Superior temporal gyrus (tissue), 1 donor: ENCODE measurements around the gene CYP4V2.

ENCODE experiments used
- DNase-seq: peaks from one replicate; pipeline ENCODE4 v3.0.0-alpha.2; 2016; ENCODE audit errors: extremely low spot score

The CYP4V2 gene

DNA sequence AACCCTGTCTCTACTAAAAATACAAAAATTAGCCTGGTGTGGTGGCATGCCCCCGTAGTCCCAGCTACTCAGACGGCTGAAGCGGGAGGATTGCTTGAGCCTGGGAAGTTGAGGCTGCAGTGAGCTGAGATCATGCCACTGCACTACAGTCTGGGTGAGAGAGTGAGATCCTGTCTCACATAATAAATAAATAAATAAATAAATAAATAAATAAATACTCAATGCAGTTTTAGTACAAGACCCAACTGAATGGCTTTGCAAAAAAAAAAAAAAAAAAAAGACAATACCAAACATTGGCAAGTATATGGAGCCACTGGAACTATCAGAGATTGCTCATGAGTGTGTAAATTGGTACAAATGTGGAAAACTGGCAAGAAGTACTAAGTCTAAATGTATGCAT lies 3.3 kb upstream of the CYP4V2 start:
- DNase-seq: no peak

DNA sequence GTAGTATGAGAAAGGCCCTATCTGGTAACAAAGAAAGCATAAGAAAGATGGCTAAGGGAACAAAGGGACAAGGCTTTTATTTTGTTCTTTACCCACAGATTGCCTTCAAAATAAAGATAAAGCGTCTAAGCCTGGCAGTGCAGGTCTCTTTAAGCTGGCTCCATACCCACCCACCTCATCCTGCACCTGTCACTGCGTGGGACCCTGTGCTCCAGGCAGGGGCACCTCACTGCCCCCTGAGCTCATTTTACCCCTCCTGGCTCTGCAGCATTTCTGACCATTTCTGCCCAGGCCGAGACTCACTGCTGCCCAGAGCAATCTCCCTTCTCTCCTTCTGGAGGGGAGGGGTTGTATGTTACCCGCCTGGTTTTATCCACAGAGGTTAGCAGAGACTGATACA lies 1.7 kb upstream of the CYP4V2 start:
- DNase-seq: no peak

DNA sequence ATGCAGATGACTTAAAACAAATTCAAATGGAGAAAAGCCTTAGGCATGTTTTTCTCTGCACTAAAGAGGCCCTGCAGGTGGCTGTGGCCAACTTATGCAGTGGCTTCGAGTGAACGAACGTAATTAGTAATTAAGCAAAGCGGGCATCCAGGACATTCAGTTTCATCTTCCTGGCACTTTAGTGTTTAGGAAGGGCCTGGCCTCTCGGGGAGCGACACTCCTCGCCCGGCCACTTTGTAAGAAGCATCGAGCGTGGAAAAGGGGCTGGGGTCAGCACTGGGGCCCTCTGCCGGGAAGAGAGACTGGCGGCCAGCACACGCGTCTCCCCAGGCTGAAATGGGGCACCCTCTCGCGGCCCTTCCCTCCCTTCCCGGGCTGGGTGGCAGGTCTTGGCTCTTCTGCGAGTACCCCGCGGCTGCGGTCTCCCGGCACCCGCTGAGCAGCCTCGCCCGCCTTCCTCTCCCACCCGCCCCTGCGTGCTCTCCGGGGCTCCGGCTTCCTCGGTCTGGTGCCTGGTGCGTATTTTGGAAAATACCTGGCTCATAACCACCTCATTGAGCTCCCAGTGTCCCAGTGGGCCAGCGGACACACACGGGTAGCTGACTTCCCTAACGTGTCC lies 677 bp upstream of the CYP4V2 start:
- DNase-seq: peak; percentile 55

DNA sequence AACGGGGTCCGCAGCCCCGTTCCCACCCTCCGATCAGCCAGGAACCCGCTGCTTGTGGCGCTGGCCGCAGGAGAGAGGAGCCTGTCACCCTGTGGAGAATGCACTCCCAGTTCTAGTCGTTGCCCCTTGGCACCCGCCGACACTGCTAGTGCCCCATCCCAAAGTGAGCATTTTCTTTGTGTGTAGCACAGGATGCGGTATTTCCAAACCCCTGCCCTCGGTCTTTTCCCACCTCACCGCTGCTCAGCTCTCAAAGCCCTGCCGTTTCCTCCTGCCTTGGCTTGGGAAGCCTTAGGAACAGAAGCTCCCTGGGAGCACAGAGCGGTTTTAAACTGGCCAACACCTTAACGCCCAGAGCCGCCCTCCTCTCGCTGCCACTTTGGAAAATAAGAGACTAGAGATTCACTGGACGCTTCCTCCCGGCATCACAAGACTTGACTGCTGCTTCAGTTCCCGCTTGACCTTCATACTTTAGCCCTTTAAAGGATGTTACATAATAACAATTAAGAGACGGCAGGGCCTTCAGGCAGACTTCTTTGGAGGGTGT lies 772 bp downstream of the CYP4V2 start:
- DNase-seq: peak; percentile 76

DNA sequence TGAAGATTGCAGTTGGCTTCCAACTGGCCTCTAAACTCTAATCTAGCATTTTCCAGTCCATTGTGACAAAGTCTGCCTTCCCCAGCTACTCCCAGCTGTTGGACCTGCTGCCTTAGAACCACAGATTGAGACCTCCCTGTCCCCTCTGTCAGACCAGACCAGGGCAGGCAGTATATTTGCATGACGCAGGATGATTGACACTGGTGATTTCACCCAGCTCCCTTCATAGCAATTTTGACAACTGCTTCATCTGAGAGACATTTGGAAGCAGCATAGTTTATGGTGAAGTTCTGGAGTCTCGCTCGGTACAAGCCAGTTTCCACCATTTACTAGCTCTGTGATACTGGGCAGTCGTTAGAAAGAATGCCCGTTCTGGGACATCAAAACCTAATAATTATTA lies 2.5 kb downstream of the CYP4V2 start:
- DNase-seq: no peak

DNA sequence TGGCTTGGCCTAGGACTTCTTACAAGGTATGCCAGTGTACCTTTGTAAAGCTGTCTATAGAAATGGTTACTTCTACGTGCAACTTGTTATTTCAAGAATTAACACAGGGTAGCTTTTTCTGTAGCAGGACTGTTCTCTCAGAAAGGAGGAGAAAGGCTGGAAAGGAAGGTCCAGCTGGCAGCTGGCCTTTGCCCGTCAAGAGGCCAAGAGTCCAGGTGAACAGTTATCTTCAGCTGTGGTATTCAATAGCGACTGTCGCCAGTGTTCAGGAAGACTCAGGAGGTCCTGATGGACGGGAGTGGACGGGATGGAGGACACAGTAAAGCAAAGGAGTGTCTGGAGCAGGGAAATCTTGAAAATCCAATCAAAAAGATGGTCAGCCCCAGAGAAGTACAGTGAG lies 4.7 kb downstream of the CYP4V2 start:
- DNase-seq: no peak

DNA sequence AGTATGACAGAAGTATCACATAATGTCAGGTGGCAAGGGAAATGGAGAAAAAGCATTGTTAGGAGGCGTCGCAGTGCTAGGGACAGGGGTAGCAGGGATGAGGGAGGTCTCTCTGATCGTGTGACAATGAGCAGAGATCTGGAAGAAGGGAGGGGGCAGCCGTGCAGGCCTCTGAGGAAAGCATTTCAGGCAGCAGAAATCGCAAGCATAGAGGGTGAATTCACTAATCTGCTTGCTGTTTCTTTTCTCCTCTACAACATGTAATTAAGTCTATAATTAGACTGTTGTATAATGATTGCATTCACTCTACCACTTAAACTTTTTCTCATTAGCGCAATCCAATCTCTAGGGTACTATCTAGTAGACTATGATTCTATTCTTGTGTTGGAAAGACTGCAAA lies 9.1 kb downstream of the CYP4V2 start:
- peak; percentile 14 for DNase-seq

DNA sequence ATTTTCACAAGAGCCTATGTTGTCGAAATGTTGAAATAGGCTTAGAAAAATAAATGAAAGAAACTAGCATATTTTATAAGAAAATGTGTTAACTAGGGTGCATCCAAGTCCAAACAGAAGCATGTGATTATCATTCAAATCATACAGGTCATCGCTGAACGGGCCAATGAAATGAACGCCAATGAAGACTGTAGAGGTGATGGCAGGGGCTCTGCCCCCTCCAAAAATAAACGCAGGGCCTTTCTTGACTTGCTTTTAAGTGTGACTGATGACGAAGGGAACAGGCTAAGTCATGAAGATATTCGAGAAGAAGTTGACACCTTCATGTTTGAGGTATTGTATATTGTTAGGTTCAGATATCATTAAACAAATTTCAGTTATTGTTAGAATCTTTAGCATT lies 9.6 kb downstream of the CYP4V2 start:
- no peak for DNase-seq

DNA sequence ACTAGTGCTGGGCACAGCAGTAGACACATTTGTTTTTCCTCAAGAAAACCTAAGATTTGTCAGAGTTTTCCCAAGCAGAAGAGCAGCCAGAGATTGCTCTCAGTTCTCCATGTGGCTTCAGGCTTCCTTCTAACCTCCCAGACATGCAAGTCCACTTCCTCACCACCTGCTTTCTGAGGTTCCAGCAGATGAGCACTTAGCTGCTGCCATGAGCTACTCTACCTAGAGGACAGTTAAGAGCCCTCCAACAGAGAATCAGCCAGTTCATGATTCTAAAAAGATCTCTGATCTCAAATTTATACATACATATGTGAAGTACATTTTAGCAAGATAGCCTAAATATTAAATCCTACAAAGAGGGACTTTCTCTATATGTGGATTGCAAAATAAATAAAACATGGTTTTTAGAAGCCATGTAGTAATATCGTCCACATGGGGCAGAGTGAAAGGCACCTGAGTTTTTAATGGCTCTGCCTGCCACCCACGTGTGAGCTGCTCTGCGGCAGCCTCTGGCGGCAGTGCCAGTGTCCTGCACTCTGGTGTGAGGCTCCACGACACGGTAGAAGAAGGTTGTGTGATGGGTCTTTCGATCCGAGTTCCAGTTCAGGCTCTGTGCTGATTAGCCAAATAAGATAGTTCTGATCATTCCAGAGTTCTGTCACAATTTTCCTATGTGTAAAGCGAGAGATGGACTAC lies 10.3 kb downstream of the CYP4V2 start:
- DNase-seq: peak; percentile 24

DNA sequence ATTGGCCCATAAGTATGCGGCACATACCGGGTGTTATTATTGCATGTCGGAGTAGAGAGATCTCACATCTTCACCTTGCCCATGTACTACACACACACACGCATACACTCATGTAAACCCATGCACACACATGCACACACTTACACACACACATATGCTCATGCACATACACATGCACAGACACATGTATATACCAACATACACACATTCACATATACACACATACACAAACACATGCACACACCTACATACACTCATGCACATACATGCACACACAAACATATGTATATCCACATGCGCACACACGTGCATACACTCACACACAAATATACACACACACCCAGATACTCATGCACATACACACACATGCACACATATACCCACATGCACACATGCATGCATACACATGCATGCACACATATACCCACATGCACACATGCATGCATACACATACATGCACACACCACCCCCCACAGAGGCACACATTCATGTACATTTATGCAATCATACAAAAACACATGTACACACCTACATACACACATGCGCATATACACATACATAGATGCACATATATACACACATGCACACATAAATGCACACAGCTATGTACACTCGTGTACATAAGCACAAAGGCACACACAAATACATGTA lies 11.2 kb downstream of the CYP4V2 start:
- no peak for DNase-seq

DNA sequence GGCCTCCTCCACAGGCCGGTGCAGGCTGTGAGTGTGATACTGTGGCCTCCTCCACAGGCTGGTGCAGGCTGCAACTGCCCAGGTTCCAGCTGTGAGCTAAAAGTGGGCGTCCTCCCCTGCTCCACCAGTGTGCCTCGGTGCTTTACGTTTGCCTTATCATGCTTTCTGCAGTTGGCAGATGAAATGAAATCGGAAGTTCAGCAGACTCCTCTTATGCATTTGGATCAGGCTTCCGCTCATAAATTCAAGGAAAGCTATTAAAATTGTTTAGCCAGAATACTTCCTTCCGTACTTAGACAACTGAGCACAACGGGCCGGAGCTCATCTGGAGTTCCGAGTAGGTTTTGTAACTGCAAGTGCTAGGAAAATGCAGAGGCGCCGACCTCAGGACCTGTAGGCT lies 12.0 kb downstream of the CYP4V2 start:
- DNase-seq: peak; percentile 18

DNA sequence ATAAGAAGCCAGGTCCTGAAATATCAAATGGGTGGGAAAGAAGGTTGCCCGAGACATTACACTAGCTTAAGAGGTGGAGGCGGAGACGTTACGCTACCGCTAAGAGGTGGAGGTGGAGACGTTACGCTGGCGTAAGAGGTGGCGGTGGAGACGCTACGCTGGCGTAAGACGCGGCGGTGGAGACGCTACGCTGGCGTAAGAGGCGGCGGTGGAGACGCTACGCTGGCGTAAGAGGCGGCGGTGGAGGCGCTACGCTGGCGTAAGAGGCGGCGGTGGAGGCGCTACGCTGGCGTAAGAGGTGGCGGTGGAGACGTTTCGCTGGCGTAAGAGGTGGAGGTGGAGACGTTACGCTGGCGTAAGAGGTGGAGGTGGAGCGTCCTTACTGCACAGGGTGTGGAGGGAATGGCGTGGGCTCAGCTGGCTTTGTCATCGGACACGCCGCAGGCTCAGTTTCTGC lies 12.8 kb downstream of the CYP4V2 start:
- peak; percentile 12 for DNase-seq

DNA sequence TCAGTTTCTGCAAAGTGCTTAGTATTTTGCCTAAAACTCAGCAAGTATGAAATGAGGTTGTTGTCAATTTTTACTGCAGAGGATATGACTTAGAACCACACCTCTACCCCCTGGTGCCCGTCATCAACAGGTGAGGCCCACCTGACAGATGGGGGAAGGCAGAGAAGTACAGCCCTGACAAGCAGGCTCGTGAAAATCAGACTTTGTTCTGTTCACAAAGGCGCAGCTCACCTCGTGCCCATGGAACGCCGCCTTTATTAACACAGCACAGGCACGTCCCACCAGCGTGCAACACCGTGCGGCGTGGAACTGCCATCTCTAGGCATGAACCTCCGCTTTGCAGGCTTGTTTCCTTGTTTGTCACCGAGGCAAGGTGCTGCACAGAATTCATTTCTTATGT lies 13.3 kb downstream of the CYP4V2 start:
- DNase-seq: no peak

DNA sequence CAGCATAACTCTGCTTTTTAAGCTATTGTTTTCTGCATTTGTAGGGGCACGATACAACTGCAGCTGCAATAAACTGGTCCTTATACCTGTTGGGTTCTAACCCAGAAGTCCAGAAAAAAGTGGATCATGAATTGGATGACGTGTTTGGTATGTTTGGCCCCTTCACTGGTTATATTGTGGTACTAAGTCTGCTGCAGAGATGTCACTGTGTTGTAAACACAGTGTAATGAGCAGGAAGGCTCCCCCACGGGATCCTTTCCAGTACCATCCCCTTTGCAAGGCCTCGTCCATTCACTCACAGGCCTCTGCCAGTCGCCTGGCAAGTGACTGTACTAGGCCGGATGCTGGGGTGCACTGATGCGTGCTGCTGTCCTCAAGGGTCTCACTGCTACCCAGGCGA lies 13.8 kb downstream of the CYP4V2 start:
- DNase-seq: no peak

DNA sequence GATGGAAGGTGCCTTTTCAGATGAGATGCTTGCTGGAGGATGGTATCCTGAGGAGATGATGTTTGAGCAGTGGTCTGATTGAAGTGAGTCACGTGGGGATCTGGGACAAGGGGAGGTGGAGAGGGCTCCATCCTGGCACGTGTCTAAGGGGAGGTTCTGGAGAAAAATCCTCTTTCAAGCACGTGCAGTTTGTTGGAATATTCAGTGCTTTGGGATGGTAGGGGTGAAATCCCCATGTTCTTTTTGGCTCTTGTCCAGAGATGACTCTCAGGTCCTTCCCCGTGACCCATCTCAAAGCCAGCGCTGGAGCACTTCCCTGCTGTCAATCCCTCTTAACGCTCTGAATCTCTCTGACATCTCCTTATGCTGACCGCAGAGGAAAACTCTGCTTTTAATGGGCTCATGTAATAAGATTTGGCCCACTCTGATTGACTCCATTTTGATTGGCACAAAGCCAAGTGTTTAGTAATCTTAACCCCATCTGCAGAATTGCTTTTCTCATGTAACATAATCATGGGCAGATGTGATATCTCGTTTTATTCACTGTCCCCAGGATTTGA lies 25.2 kb downstream of the CYP4V2 start:
- DNase-seq: no peak

DNA sequence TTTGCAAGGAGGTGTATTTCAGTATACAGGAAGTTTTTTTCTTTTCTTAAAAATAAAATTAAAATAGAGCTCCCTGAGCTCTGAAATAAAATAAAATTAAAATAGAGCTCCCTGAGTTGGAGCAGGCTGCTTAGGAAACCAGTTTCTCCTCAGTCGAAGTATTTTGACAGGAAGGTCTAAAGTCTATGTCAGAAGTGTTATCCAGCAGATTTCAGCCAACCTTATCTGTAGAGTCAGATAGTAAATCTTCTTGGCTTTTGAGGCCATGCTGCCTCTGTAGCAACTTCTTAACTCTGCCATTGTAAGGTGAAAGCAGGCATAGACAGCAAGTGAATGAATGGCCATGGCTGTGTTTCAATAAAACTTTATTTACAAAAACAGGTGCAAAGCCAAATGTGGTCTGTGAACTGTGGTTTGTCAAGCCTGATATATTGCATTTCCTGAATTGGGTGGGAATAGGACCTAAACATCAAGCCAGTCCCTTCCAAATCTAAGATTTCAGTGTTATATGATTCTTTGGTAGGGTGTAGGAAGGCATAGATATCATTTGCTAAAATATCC lies 26.4 kb downstream of the CYP4V2 start:
- DNase-seq: no peak

DNA sequence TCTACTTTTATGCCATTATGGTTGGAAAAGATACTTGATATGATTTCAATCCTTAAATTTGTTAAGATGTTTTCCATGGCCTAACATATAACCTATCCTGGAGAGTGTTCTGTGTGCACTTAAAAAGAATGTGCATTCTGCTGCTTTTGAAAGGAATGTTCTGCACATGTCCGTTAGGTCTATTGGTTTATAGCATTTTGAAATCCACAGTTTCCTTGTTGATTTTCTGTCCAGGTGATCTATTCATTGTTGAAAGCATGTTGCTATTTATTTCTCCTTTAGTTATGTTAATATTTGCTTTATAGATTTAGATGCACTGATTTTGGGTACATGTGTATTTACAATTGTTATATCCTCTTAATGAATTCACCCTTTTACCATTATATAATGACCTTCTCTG lies 30.3 kb downstream of the CYP4V2 start:
- DNase-seq: no peak

DNA sequence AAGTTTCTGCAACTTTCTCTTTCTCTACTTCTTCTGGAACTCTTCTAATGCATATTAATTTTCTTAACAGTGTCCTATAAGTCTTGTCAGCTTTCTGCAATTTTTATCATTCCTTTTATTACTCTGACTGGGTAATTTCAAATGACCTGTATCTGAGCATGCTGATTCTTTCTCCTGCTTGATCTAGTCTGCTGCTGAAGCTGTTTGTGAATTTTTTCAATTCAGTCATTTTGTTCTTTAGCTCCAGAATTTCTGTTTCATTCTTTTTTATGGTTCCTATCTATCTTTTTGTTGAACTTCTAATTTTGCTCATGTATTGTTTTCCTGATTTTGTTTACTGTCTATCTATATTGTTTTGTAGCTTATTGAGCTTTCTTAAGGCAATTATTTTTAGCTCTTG lies 34.5 kb downstream of the CYP4V2 start:
- no peak for DNase-seq

DNA sequence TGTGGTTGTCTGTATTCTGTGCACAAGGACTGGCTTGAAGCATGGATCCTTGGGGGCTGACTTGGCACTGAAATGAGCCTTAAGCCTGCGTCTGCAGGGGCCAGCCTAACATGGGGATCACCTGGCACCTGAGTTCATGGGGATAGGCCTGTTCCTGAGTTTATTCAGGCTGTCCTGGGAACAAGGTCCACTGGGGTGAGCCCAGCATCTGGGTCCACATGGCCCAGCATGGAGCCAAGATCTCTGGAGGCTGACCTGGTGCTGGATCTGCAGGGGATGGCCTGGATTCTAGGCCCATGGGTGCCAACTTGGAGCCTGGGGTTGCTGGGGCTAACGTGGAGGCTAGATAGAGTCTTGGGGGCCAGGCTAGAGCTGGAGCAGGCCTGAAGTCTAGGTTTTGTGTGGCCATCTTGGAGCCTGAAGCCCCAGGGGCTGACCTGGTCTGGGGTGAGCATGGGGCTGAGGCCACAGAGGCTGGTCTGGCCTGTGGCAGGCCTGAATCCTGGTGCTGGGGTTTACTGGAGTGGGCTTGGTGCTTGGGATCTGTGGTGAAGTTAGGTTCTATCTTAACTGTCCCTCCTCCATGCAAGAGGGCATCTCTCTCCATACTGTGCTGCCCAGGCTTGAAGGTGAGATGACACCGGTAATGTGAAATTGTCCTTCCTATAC lies 35.3 kb downstream of the CYP4V2 start:
- no peak for DNase-seq

DNA sequence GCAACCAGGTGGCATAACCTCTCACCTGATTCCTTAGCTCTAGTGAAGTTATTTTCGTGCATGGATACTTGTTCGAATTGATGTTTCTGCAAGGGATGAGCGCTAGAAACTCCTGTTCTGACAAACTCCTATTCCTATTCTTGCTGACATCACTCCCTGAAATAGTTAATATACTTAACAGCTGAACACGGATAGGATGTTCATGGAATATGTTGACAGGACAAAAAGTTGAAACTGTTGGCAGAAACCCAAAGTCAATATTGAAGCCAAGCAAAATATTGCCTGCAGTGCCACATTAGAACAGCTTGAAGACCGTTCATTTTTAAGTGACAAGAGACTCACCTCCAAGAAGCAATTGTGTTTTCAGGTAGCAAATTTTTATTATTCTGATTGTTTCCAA lies 35.9 kb downstream of the CYP4V2 start, which contains the start of gene KLKB1:
TSS of gene KLKB1 (plus strand) at position 287 of the 400 bp plus-strand sequence. CDS start 689 bp downstream, outside the sequence.
- DNase-seq: no peak

DNA sequence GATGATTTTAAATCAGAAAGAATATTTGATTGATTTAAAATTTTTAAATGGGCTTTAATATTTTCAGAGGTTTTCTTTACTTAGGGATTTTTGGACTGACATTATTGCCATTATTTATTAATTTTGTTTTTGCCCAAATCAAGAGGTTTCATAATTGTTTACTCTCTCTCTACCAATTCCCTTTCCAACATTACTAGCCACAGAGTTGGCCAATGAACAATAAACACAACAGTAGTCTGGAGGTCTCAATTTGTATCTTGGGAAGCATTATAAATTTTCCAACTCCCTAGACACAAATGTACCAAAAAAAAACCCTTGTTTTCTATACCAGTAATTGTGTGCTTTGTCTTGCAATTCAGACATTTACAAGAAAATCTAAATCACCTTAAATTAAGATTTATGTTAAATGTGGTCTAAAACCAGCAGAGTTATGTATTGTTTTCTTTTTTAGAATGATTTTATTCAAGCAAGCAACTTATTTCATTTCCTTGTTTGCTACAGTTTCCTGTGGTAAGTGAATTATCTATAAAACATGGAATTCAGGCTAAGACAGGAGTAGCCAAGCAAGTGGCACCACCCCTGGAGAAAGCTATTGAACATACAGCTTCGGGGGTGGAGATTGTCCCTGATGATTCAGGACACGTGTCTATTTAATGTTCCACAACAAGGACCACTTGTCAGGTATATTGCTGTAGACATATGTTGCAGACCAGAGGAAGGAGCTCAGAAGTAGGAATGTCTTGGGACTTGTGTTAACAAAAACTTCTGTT lies 36.6 kb downstream of the CYP4V2 start:
- DNase-seq: no peak
